Measurements from ENCODE around the gene CORO6.

- TF ChIP-seq CTCF (optimal IDR thresholded peaks at IDR 0.05 in 1 of 3, IDR thresholded peaks at IDR 0.05 in 1 of 3, conservative IDR thresholded peaks at IDR 0.05 in 1 of 3; ENCODE audit: extremely low read depth in 1 of 3, insufficient read depth in 2 of 3, low read length in 3 of 3) (no peak), EZH2 (IDR thresholded peaks at IDR 0.05; ENCODE audit: low read length) (no peak)
Observed at GRCh38 chr17:29589524-29590410, 32.9 kb downstream of the CORO6 start, which contains the start of gene GIT1.

Measured in keratinocyte (primary cell).